SK-N-SH (cell line): ENCODE measurements around the gene CDH13. TPM values are rescaled to one million over a fixed set of nuclear protein-coding genes. Genes with fewer than 3 reads are reported as not detected.

Experiments
- CTCF ChIA-PET: fragments of 300-600, 350-600 bp; formaldehyde crosslinking; extraction: SDS; loops from one replicate; lab custom pipeline; 2021; lab: Yijun Ruan, JAX
- POLR2A ChIA-PET: fragments of 350-600 bp; sonication (Branson Sonifier 250); formaldehyde crosslinking; extraction: SDS; loops from one replicate; lab custom pipeline; 2020; ENCODE audit warnings: antibody characterized with exemption, inconsistent platforms; lab: Yijun Ruan, JAX
- DNase-seq: peaks from one replicate; pipeline ENCODE4 v3.0.0; 2012
- H2AFZ ChIP-seq: fragments of 200-600 bp; sonication (generic); 2 replicates; pipeline ENCODE4 v1.8.1; 2016; ENCODE audit warnings: antibody characterized with exemption, mild to moderate bottlenecking, low read depth
- H3F3A ChIP-seq: fragments of 200-600 bp; sonication (generic); replicated peaks from 2 replicates; pipeline ENCODE3; 2016; ENCODE audit warnings: antibody characterized with exemption, mild to moderate bottlenecking; ENCODE audit not compliant: insufficient read depth
- H3K27ac ChIP-seq, 2 experiments: fragments of 200-500 bp in 1 of 2; fragments of 200-600 bp in 1 of 2; sonication (Bioruptor generic) in 1 of 2; sonication (generic), shearing (Covaris generic) in 1 of 2; 2 replicates each; pipeline versions ENCODE4 v1.5.1 to v1.6.1; 2014 to 2016; ENCODE audit warnings: low read depth in 2 of 2, inconsistent platforms in 1 of 2, low read length in 1 of 2, mild to moderate bottlenecking in 1 of 2, mixed read lengths in 1 of 2
- H3K27me3 ChIP-seq: fragments of 200-600 bp; sonication (generic), shearing (Covaris generic); 2 replicates; pipeline ENCODE4 v1.6.1; 2016; ENCODE audit warnings: mixed run types; ENCODE audit not compliant: insufficient read depth
- H3K36me3 ChIP-seq, 2 experiments: fragments of 200-500 bp in 1 of 2; fragments of 200-600 bp in 1 of 2; sonication (Bioruptor generic) in 1 of 2; sonication (generic) in 1 of 2; replicated peaks in 1 of 2; 2 replicates each; pipeline versions ENCODE3 to v1.5.1; 2014 to 2016; ENCODE audit warnings: low read length in 1 of 2, mild to moderate bottlenecking in 1 of 2; ENCODE audit not compliant: insufficient read depth in 2 of 2, control insufficient read depth in 1 of 2
- H3K4me1 ChIP-seq, 2 experiments: fragments of 200-500 bp in 1 of 2; fragments of 200-600 bp in 1 of 2; sonication (Bioruptor generic) in 1 of 2; sonication (generic), shearing (Covaris generic) in 1 of 2; 2 replicates each; pipeline versions ENCODE4 v1.5.1 to v1.6.1; 2014 to 2016; ENCODE audit warnings: low read depth in 1 of 2, low read length in 1 of 2, mixed run types in 1 of 2; ENCODE audit not compliant: insufficient read depth in 2 of 2, control insufficient read depth in 1 of 2
- H3K4me2 ChIP-seq: fragments of 200-600 bp; sonication (generic), shearing (Covaris generic); 2 replicates; pipeline ENCODE4 v1.6.1; 2017; ENCODE audit warnings: mixed run types
- H3K4me3 ChIP-seq, 2 experiments: fragments of 200-500 bp in 1 of 2; fragments of 200-600 bp in 1 of 2; sonication (Bioruptor generic) in 1 of 2; sonication (generic), shearing (Covaris generic) in 1 of 2; 2 replicates each; pipeline versions ENCODE4 v1.5.1 to v1.8.1; 2014 to 2016; ENCODE audit warnings: low read depth in 2 of 2, inconsistent platforms in 1 of 2, low read length in 1 of 2, mild to moderate bottlenecking in 1 of 2, mixed read lengths in 1 of 2, moderate library complexity in 1 of 2
- H3K79me2 ChIP-seq: fragments of 200-600 bp; sonication (generic); 2 replicates; pipeline ENCODE4 v1.8.1; 2017; ENCODE audit warnings: mild to moderate bottlenecking; ENCODE audit not compliant: insufficient read depth
- H3K9ac ChIP-seq: fragments of 200-600 bp; sonication (generic); 2 replicates; pipeline ENCODE4 v1.6.1; 2017; ENCODE audit warnings: mixed run types
- H3K9me2 ChIP-seq: fragments of 200-600 bp; sonication (generic); 2 replicates; pipeline ENCODE4 v1.6.1; 2017; ENCODE audit warnings: mixed run types
- H3K9me3 ChIP-seq: fragments of 200-600 bp; sonication (generic); 2 replicates; pipeline ENCODE4 v1.6.1; 2017; ENCODE audit warnings: mixed run types, mild to moderate bottlenecking, moderate library complexity
- H4K20me1 ChIP-seq: fragments of 200-600 bp; sonication (generic); 2 replicates; pipeline ENCODE4 v1.6.1; 2017; ENCODE audit warnings: mild to moderate bottlenecking, mixed run types; ENCODE audit not compliant: insufficient read depth
- FOXJ3 ChIP-seq: sonication (generic); formaldehyde crosslinking; IDR thresholded peaks from 2 replicates; pipeline ENCODE4 v1.5.1; 2020; ENCODE audit warnings: mild to moderate bottlenecking, missing genetic modification reagents
- FOXM1 ChIP-seq: IDR thresholded peaks from 2 replicates; pipeline ENCODE4 v1.4.0; 2012; ENCODE audit warnings: low read depth, mild to moderate bottlenecking
- GABPA ChIP-seq: IDR thresholded peaks from 2 replicates; pipeline ENCODE4 v1.4.0; 2012; ENCODE audit warnings: low read depth, mild to moderate bottlenecking
- GATA2 ChIP-seq: sonication (generic); formaldehyde crosslinking; IDR thresholded peaks from 2 replicates; pipeline ENCODE4 v1.5.0; 2020; ENCODE audit warnings: mild to moderate bottlenecking, missing genetic modification reagents
- JUND ChIP-seq: IDR thresholded peaks from 2 replicates; pipeline ENCODE4 v1.4.0; 2012
- MEF2A ChIP-seq: IDR thresholded peaks from 2 replicates; pipeline ENCODE4 v1.4.0; 2012; ENCODE audit warnings: low read depth, borderline replicate concordance
- NFIC ChIP-seq: IDR thresholded peaks from 2 replicates; pipeline ENCODE4 v1.4.0; 2012; ENCODE audit warnings: borderline replicate concordance
- POLR2AphosphoS5 ChIP-seq: IDR thresholded peaks from 2 replicates; pipeline ENCODE4 v1.6.1; 2012; ENCODE audit warnings: low read depth, low read length
- RAD21 ChIP-seq: IDR thresholded peaks from 2 replicates; pipeline ENCODE4 v1.6.1; 2012; ENCODE audit warnings: mild to moderate bottlenecking, low read length
- RCOR1 ChIP-seq: fragments of 150-350 bp; IDR thresholded peaks from 2 replicates; pipeline ENCODE4 v1.6.1; 2017; ENCODE audit warnings: antibody characterized with exemption, low read length
- RFX5 ChIP-seq: IDR thresholded peaks from 2 replicates; pipeline ENCODE4 v1.6.1; 2012; ENCODE audit warnings: mild to moderate bottlenecking, improper control_type of control experiment, low read length
- RXRA ChIP-seq: IDR thresholded peaks from 2 replicates; pipeline ENCODE4 v1.4.0; 2012; ENCODE audit warnings: low read depth, mild to moderate bottlenecking, borderline replicate concordance
- SMC3 ChIP-seq: IDR thresholded peaks from 2 replicates; pipeline ENCODE4 v1.6.1; 2012; ENCODE audit warnings: low read depth, low read length, improper control_type of control experiment
- TAF1 ChIP-seq: IDR thresholded peaks from 2 replicates; pipeline ENCODE4 v1.6.1; 2012; ENCODE audit warnings: low read depth, mild to moderate bottlenecking, low read length, moderate library complexity, borderline replicate concordance
- TCF12 ChIP-seq: IDR thresholded peaks from 2 replicates; pipeline ENCODE4 v1.4.0; 2012
- TEAD4 ChIP-seq: IDR thresholded peaks from 2 replicates; pipeline ENCODE4 v1.4.0; 2012; ENCODE audit warnings: mild to moderate bottlenecking, borderline replicate concordance; ENCODE audit not compliant: insufficient read depth
- WGBS: methylation state at CpG from one replicate; pipeline ENCODE4 v1.1.6; 2017; ENCODE audit warnings: low lambda C conversion rate; 5-methylcytosine and 5-hydroxymethylcytosine counted together
- polyA plus RNA-seq, 3 experiments: library from polyadenylated mRNA; depleted of rRNA; stranded (reverse); fragments of >200 nt; gene quantifications; 2 replicates each; pipeline ENCODE4 v1.2.3, GENCODE V29; 2012
- TF ChIP-seq, protein P1 (sequence below): fragments of 150-350 bp; IDR thresholded peaks from 2 replicates; pipeline ENCODE4 v1.6.1; 2016; ENCODE audit warnings: mild to moderate bottlenecking, low read depth, low read length
- TF ChIP-seq, protein P2 (sequence below): IDR thresholded peaks from 2 replicates; pipeline ENCODE4 v1.4.0; 2012; ENCODE audit warnings: low read depth, borderline replicate concordance
- TF ChIP-seq, protein P3 (sequence below): fragments of 200-600 bp; sonication (generic); IDR thresholded peaks from 2 replicates; pipeline ENCODE4 v1.6.1; 2017; ENCODE audit warnings: antibody characterized with exemption, mild to moderate bottlenecking, moderate library complexity
- TF ChIP-seq, protein P4 (sequence below): fragments of 150-350 bp; IDR thresholded peaks from 2 replicates; pipeline ENCODE4 v1.6.1; 2017; ENCODE audit warnings: antibody characterized with exemption, low read length, low read depth, borderline replicate concordance

CDH13 gene
- polyA plus RNA-seq, 1 of the 3 experiments (the other 2 are of a cell fraction), result 93.0 TPM

DNA sequence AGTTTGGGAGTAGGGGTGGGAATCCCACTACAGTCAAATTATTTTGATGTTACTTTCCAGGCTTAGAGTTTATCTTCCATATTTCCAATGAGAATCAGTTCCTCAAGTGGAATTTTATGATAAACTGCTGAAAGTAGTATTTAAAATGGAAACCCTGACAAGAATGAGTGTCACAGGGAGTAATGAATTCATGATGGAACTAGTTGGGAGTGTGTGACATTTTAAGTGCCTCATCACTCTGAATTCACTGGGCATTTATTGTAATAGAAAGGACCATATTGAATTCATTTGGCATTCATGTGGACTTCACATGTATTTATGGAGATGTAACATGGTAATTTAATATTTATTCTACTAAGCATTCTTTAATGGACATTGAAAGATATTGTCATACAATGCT, 320.9 kb downstream of the CDH13 start:
- Histone ChIP-seq H3K27me3 (no peaks in the 10 kb centered on the region), H4K20me1 (no peaks in the 10 kb centered on the region), H3K9ac (no peak overlapping the region), H3K9me3 (no peaks in the 10 kb centered on the region), H3K36me3 (no peaks in the 10 kb centered on the region), H3K4me3 (no peak overlapping the region), H3K79me2 (no peaks in the 10 kb centered on the region; the same call in 1 of the 2 replicates), H3F3A (no peaks in the 10 kb centered on the region), H2AFZ (no peak overlapping the region), H3K27ac (no peak overlapping the region), H3K4me2 (no peak overlapping the region), H3K9me2 (0 out of 2 replicates have a peak, but pooled peaks cover 5% of the 10 kb centered on the region), H3K4me1 (no peaks in the 10 kb centered on the region)
- DNase-seq, result no peak
- POLR2A ChIA-PET, result no interaction called here
- TF ChIP-seq RAD21 (no peak), NFIC (no peak), RCOR1 (no peak), TEAD4 (no peak), MEF2A (no peak)
- TF ChIP-seq, protein P1, sequence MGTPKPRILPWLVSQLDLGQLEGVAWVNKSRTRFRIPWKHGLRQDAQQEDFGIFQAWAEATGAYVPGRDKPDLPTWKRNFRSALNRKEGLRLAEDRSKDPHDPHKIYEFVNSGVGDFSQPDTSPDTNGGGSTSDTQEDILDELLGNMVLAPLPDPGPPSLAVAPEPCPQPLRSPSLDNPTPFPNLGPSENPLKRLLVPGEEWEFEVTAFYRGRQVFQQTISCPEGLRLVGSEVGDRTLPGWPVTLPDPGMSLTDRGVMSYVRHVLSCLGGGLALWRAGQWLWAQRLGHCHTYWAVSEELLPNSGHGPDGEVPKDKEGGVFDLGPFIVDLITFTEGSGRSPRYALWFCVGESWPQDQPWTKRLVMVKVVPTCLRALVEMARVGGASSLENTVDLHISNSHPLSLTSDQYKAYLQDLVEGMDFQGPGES, result no peak
- TF ChIP-seq, protein P2, sequence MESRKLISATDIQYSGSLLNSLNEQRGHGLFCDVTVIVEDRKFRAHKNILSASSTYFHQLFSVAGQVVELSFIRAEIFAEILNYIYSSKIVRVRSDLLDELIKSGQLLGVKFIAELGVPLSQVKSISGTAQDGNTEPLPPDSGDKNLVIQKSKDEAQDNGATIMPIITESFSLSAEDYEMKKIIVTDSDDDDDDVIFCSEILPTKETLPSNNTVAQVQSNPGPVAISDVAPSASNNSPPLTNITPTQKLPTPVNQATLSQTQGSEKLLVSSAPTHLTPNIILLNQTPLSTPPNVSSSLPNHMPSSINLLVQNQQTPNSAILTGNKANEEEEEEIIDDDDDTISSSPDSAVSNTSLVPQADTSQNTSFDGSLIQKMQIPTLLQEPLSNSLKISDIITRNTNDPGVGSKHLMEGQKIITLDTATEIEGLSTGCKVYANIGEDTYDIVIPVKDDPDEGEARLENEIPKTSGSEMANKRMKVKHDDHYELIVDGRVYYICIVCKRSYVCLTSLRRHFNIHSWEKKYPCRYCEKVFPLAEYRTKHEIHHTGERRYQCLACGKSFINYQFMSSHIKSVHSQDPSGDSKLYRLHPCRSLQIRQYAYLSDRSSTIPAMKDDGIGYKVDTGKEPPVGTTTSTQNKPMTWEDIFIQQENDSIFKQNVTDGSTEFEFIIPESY, result no peak
- CTCF ChIA-PET, result no interaction called here

DNA sequence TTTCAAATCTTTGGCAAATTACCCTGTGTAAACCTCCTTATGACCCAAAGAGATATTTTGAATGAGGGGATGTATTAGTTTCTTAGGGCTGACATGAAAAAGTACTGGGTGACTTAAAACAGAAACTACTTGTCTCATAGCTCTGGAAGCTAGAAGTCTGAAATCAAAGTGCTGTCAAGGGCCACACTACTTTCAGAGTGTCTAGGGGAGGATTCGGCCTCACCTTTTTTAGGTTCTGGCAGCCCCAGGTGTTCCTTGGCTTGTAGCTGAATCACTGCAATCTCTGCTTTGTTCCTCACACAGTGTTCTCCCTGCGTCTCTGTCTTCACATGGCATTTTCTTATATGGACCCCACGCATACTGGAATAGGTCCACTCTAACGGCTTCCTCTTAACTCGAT, 322.2 kb downstream of the CDH13 start:
- H3K9ac ChIP-seq, result no peak overlapping the region
- no peaks in the 10 kb centered on the region for H3F3A ChIP-seq
- no peak overlapping the region for H3K4me3 ChIP-seq
- no peaks in the 10 kb centered on the region for H3K4me1 ChIP-seq
- H2AFZ ChIP-seq, result no peak overlapping the region
- POLR2A ChIA-PET, result no interaction called here
- no peak overlapping the region for H3K27ac ChIP-seq
- no peaks in the 10 kb centered on the region for H3K27me3 ChIP-seq
- TF ChIP-seq RCOR1 (no peak), GABPA (no peak), MEF2A (no peak), TEAD4 (no peak), TAF1 (no peak), SMC3 (no peak), FOXM1 (no peak), RXRA (no peak), RFX5 (no peak), TCF12 (no peak), GATA2 (CRISPR knock-in tag) (no peak), JUND (no peak), POLR2AphosphoS5 (no peak), FOXJ3 (no peak)
- TF ChIP-seq, protein P3, sequence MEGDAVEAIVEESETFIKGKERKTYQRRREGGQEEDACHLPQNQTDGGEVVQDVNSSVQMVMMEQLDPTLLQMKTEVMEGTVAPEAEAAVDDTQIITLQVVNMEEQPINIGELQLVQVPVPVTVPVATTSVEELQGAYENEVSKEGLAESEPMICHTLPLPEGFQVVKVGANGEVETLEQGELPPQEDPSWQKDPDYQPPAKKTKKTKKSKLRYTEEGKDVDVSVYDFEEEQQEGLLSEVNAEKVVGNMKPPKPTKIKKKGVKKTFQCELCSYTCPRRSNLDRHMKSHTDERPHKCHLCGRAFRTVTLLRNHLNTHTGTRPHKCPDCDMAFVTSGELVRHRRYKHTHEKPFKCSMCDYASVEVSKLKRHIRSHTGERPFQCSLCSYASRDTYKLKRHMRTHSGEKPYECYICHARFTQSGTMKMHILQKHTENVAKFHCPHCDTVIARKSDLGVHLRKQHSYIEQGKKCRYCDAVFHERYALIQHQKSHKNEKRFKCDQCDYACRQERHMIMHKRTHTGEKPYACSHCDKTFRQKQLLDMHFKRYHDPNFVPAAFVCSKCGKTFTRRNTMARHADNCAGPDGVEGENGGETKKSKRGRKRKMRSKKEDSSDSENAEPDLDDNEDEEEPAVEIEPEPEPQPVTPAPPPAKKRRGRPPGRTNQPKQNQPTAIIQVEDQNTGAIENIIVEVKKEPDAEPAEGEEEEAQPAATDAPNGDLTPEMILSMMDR, result no peak
- TF ChIP-seq, protein P4, sequence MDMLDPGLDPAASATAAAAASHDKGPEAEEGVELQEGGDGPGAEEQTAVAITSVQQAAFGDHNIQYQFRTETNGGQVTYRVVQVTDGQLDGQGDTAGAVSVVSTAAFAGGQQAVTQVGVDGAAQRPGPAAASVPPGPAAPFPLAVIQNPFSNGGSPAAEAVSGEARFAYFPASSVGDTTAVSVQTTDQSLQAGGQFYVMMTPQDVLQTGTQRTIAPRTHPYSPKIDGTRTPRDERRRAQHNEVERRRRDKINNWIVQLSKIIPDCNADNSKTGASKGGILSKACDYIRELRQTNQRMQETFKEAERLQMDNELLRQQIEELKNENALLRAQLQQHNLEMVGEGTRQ, result no peak
- TF ChIP-seq, protein P2, result no peak
- H4K20me1 ChIP-seq, result no peaks in the 10 kb centered on the region
- CTCF ChIA-PET, result no interaction called here
- H3K79me2 ChIP-seq, result no peaks in the 10 kb centered on the region; the same call in 1 of the 2 replicates
- no peaks in the 10 kb centered on the region for H3K36me3 ChIP-seq
- no peaks in the 10 kb centered on the region for H3K9me3 ChIP-seq
- WGBS, result 28% methylated on average over 5 of the region's 5 CpGs
- no peak for DNase-seq
- no peak overlapping the region for H3K4me2 ChIP-seq
- 0 out of 2 replicates have a peak, but pooled peaks cover 5% of the 10 kb centered on the region for H3K9me2 ChIP-seq
